Liver (tissue), 9 donors: ENCODE results near the gene VEGFA. TPM values are rescaled to one million over a fixed set of nuclear protein-coding genes. Genes with fewer than 3 reads are reported as not detected.

ENCODE experiments used
- DNase-seq: peaks from one replicate; pipeline ENCODE4 v3.0.0-alpha.2; 2017; ENCODE audit warnings: low spot score
- H3K27ac ChIP-seq, 2 donors: one replicate each; pipeline ENCODE4 v1.7.0; 2013; ENCODE audit warnings: inconsistent platforms in 2 of 2, low read length in 2 of 2, control low read depth in 1 of 2, low read depth in 1 of 2, mild to moderate bottlenecking in 1 of 2
- H3K27me3 ChIP-seq, 4 donors: one replicate each; pipeline versions ENCODE4 v1.6.1 to v1.7.0; 2013; ENCODE audit warnings: low read length in 3 of 4, inconsistent platforms in 1 of 4, mild to moderate bottlenecking in 1 of 4, moderate library complexity in 1 of 4; ENCODE audit not compliant: control insufficient read depth in 4 of 4, insufficient read depth in 4 of 4
- H3K36me3 ChIP-seq, 4 donors: one replicate each; pipeline versions ENCODE4 v1.6.1 to v1.7.0; 2013; ENCODE audit warnings: low read length in 3 of 4, mild to moderate bottlenecking in 3 of 4, low read depth in 1 of 4, moderate library complexity in 1 of 4; ENCODE audit not compliant: control insufficient read depth in 4 of 4, insufficient read depth in 3 of 4
- H3K4me1 ChIP-seq, 4 donors: one replicate each; pipeline versions ENCODE4 v1.6.1 to v1.7.0; 2013; ENCODE audit warnings: low read length in 3 of 4, mild to moderate bottlenecking in 3 of 4, moderate library complexity in 1 of 4; ENCODE audit not compliant: control insufficient read depth in 4 of 4, insufficient read depth in 4 of 4
- H3K4me3 ChIP-seq, 3 donors: one replicate each; pipeline versions ENCODE4 v1.6.1 to v1.7.0; 2013; ENCODE audit warnings: low read length in 3 of 3, control low read depth in 1 of 3, low read depth in 1 of 3, mild to moderate bottlenecking in 1 of 3
- H3K9ac ChIP-seq, 2 donors: one replicate each; pipeline ENCODE4 v1.7.0; 2013; ENCODE audit warnings: low read length in 2 of 2, mild to moderate bottlenecking in 2 of 2, moderate library complexity in 2 of 2, control low read depth in 1 of 2, low read depth in 1 of 2
- H3K9me3 ChIP-seq, 4 donors: one replicate each; pipeline versions ENCODE4 v1.6.1 to v1.7.0; 2013; ENCODE audit warnings: low read length in 3 of 4; ENCODE audit not compliant: control insufficient read depth in 4 of 4
- ATF3 ChIP-seq: IDR thresholded peaks from 2 replicates; pipeline ENCODE4 v1.6.1; 2016; ENCODE audit warnings: antibody characterized with exemption
- CTCF ChIP-seq: fragments of 150-350 bp; IDR thresholded peaks from 2 replicates; pipeline ENCODE4 v1.5.1; 2017; ENCODE audit warnings: improper control_type of control experiment, low read depth, low read length; ENCODE audit not compliant: missing input control
- EGR1 ChIP-seq, 2 donors: IDR thresholded peaks; 2 replicates each; pipeline ENCODE4 v1.6.1; 2016 to 2018; ENCODE audit warnings: antibody characterized with exemption in 2 of 2, low read depth in 2 of 2
- FOXA2 ChIP-seq: IDR thresholded peaks from 2 replicates; pipeline ENCODE4 v1.6.1; 2016; ENCODE audit warnings: antibody characterized with exemption
- GABPA ChIP-seq, 2 donors: IDR thresholded peaks in 1 of 2; conservative IDR thresholded peaks in 1 of 2; 2 replicates each; pipeline ENCODE4 v1.6.1; 2016; ENCODE audit warnings: antibody characterized with exemption in 2 of 2, mild to moderate bottlenecking in 1 of 2, moderate library complexity in 1 of 2
- HNF4A ChIP-seq, 2 donors: conservative IDR thresholded peaks; 2 replicates each; pipeline ENCODE4 v1.6.1; 2016; ENCODE audit warnings: antibody characterized with exemption in 2 of 2, mild to moderate bottlenecking in 2 of 2
- HNF4G ChIP-seq: IDR thresholded peaks from 2 replicates; pipeline ENCODE4 v1.6.1; 2016; ENCODE audit warnings: antibody characterized with exemption
- JUND ChIP-seq, 2 donors: IDR thresholded peaks; 2 replicates each; pipeline ENCODE4 v1.6.1; 2016; ENCODE audit warnings: antibody characterized with exemption in 2 of 2
- MAX ChIP-seq: IDR thresholded peaks from 2 replicates; pipeline ENCODE4 v1.6.1; 2016; ENCODE audit warnings: antibody characterized with exemption
- NR2F2 ChIP-seq: IDR thresholded peaks from 2 replicates; pipeline ENCODE4 v1.6.1; 2016; ENCODE audit warnings: antibody characterized with exemption
- RAD21 ChIP-seq, 2 donors: IDR thresholded peaks; 2 replicates each; pipeline ENCODE4 v1.6.1; 2016; ENCODE audit warnings: antibody characterized with exemption in 2 of 2, mild to moderate bottlenecking in 2 of 2
- REST ChIP-seq: IDR thresholded peaks from 2 replicates; pipeline ENCODE4 v1.6.1; 2016; ENCODE audit warnings: antibody characterized with exemption, mild to moderate bottlenecking
- RXRA ChIP-seq, 2 donors: IDR thresholded peaks; 2 replicates each; pipeline ENCODE4 v1.6.1; 2017 to 2018; ENCODE audit warnings: antibody characterized with exemption in 2 of 2, mild to moderate bottlenecking in 1 of 2
- SP1 ChIP-seq: IDR thresholded peaks from 2 replicates; pipeline ENCODE4 v1.6.1; 2018; ENCODE audit warnings: antibody characterized with exemption, mild to moderate bottlenecking
- TAF1 ChIP-seq: conservative IDR thresholded peaks from 2 replicates; pipeline ENCODE4 v1.6.1; 2016; ENCODE audit warnings: antibody characterized with exemption, mild to moderate bottlenecking
- YY1 ChIP-seq: IDR thresholded peaks from 2 replicates; pipeline ENCODE4 v1.6.1; 2016; ENCODE audit warnings: antibody characterized with exemption, mild to moderate bottlenecking
- ZBTB33 ChIP-seq: IDR thresholded peaks from 2 replicates; pipeline ENCODE4 v1.6.1; 2016; ENCODE audit warnings: antibody characterized with exemption
- WGBS: extraction: QIAGEN DNeasy Blood & Tissue Kit; methylation state at CpG from one replicate; pipeline ENCODE4 v1.1.7; 2013; 5-methylcytosine and 5-hydroxymethylcytosine counted together
- polyA plus RNA-seq, 2 donors: library from polyadenylated mRNA; stranded (reverse) in 1 of 2; unstranded in 1 of 2; fragments of 200-250 nt in 1 of 2; fragments of >200 nt in 1 of 2; fragmentation: Nextera tagmentation in 1 of 2; extraction: Ambion mirVana in 1 of 2; gene quantifications; one replicate each; pipeline versions ENCODE4 v1.2.1 to v1.2.3, GENCODE V29; 2013 to 2015
- total RNA-seq, 2 donors: library from RNA; depleted of rRNA; stranded (reverse); fragments of >200 nt; gene quantifications; one replicate each; pipeline ENCODE4 v1.2.3, GENCODE V29; 2014
- donor health status: healthy.
- donor health status: healthy.
- donor health status: healthy.
- donor health status: healthy.
- donor health status: healthy.

Gene VEGFA
- total and polyA plus RNA-seq, 4 donors = 14.7 to 160 (median 65.2) TPM

GRCh38 chr6:43763812-43764522 lies 6.0 kb upstream of the VEGFA start:
- TF ChIP-seq FOXA2 = no peak
- TF ChIP-seq EGR1 (IDR thresholded peaks at IDR 0.05; ENCODE audit: low read depth in 2 of 2) = no peak
- TF ChIP-seq RAD21 (IDR thresholded peaks at IDR 0.05) = no peak
- no peak for TF ChIP-seq TAF1
- TF ChIP-seq YY1 = no peak
- no peak for TF ChIP-seq MAX
- no peak for TF ChIP-seq JUND (IDR thresholded peaks at IDR 0.05)
- TF ChIP-seq ZBTB33 = no peak
- no peak for TF ChIP-seq CTCF
- no peak for TF ChIP-seq NR2F2
- TF ChIP-seq SP1 = no peak
- TF ChIP-seq ATF3 = no peak
- no peak for TF ChIP-seq REST
- no peak for TF ChIP-seq GABPA (IDR thresholded peaks at IDR 0.05 in 1 of 2, conservative IDR thresholded peaks at IDR 0.05 in 1 of 2)
- no peak for TF ChIP-seq RXRA (IDR thresholded peaks at IDR 0.05)
- TF ChIP-seq HNF4A (conservative IDR thresholded peaks at IDR 0.05) = no peak
- no peak for TF ChIP-seq HNF4G
- Histone ChIP-seq H3K27ac (no peak overlapping the region), H3K27me3 (no peaks in the 10 kb centered on the region), H3K9ac (no peak overlapping the region), H3K4me1 (peaks cover 9 to 26% (median 21%) of the 10 kb centered on the region in 4 donors), H3K9me3 (no peaks in the 10 kb centered on the region), H3K36me3 (no peaks in the 10 kb centered on the region), H3K4me3 (no peak overlapping the region)
- no peak for DNase-seq
- 97% methylated on average over 7 of the region's 7 CpGs for WGBS
